Measurements from ENCODE around the gene ADD3. TPM values are rescaled to one million over a fixed set of nuclear protein-coding genes. Genes with fewer than 3 reads are reported as not detected.

Gene ADD3
- total RNA-seq, 1 donor: 536 TPM

DNA sequence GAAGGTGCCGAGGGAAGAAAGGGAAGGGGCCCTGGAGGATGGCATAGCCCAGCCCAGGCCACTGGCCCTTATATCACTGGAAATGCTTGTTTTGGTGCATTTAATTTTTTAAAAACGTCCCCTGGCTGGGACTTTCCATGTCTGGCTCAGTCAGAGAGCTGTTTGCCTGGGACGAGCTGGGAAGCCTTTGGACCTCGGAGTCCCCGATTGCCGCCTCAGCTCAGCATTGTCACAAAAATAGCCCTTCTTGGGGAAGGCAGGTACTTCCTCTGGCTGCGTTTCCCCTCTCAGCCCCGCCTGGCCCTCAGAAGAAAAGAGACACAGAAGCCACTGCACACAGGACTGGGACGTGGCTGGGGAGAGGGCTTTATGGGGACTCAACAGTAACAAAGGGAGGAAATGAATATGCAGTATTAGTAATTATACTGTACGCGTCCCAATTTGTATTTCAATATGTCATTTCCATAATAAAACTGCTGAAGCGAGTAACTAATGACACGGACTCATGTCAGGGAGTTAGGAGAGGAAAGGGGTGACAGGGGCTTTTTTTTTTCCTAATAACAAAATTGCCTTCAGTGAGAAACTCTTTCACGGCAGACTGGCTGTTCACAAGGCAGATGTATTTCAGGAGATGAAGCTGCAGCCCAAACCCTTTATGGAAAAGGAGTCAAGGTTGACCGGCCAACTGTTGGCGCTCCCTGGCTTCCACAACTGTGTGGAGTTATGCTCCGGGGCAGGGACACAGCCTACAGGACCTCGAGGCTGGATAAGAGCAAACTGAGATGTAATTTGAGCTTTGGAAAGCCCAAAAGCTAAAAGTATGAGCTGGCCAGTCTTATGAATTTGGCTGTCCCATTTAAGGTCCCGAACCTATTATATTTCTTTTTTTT is 168.6 kb downstream of the ADD3 start:
- Histone ChIP-seq H3K9me3 (ENCODE audit: low read depth, low read length) (no peaks in the 10 kb centered on the region), H3K27me3 (ENCODE audit: insufficient read depth, low read length) (peaks cover 28% of the 10 kb centered on the region), H3K4me3 (ENCODE audit: low read length) (no peak overlapping the region), H3K4me1 (ENCODE audit: insufficient read depth, low read length) (peaks cover 9% of the 10 kb centered on the region)

- Histone ChIP-seq H3K4me3 (ENCODE audit: low read length) (no peak overlapping the region), H3K9me3 (ENCODE audit: low read depth, low read length) (no peaks in the 10 kb centered on the region), H3K27me3 (ENCODE audit: insufficient read depth, low read length) (peaks cover 14% of the 10 kb centered on the region), H3K4me1 (ENCODE audit: insufficient read depth, low read length) (peaks cover 9% of the 10 kb centered on the region)
These were observed 171.4 kb downstream of the ADD3 start for GRCh38 chr10:110179220-110179619.

GRCh38 chr10:110181451-110181850 is 173.7 kb downstream of the ADD3 start:
- Histone ChIP-seq H3K27me3 (ENCODE audit: insufficient read depth, low read length) (peaks cover 11% of the 10 kb centered on the region), H3K4me3 (ENCODE audit: low read length) (no peak overlapping the region), H3K4me1 (ENCODE audit: insufficient read depth, low read length) (peaks cover 3% of the 10 kb centered on the region), H3K9me3 (ENCODE audit: low read depth, low read length) (no peaks in the 10 kb centered on the region)

DNA sequence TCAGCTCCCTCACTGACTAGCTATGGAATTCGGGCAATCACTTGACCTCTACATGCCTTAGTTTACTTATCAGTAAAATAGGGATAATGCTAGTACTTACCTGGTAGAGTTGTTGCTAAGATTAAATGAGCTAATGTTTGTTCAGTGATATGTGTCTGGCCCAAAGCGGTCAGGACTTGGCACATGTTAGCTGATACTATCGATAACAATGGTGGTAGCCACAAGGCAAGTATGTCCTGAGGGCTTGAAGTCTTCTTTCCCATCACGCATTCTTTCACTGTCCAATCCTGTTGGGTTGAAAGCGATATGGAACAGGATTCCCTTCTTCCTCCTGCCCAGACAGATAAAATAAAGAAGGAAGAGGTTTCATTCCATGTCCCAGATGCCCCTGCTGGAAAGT is 174.1 kb downstream of the ADD3 start:
- H3K4me3 ChIP-seq (ENCODE audit: low read length): no peak overlapping the region
- H3K4me1 ChIP-seq (ENCODE audit: insufficient read depth, low read length): no peaks in the 10 kb centered on the region
- H3K27me3 ChIP-seq (ENCODE audit: insufficient read depth, low read length): peaks cover 8% of the 10 kb centered on the region
- H3K9me3 ChIP-seq (ENCODE audit: low read depth, low read length): no peaks in the 10 kb centered on the region

DNA sequence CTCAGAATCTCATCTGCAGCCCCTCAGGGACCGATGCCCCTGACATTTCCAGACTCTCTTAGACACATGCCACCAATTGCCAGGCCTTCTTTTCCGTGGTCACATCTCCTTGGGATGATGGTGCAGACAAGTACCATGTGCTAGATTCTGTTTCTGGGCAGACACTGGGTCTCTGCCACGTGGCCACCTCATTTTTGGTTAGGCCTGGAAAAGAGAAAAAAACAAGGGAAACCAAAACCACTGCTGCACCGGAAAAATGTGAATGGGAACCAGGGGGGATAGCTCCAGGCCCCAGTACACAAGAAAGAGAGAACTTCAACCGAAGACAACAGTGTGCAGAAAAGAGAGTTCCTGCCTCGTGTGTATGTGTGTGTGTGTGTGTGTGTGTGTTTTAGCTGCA is 176.6 kb downstream of the ADD3 start:
- Histone ChIP-seq H3K27me3 (ENCODE audit: insufficient read depth, low read length) (peaks cover 6% of the 10 kb centered on the region), H3K9me3 (ENCODE audit: low read depth, low read length) (no peaks in the 10 kb centered on the region), H3K4me1 (ENCODE audit: insufficient read depth, low read length) (no peaks in the 10 kb centered on the region), H3K4me3 (ENCODE audit: low read length) (no peak overlapping the region)

Other genes starting within 250 kb of the ADD3 start
- gene XPNPEP1, start 84.5 kb upstream of the ADD3 start, total RNA-seq: 99.7 TPM
- 75.7 TPM for gene MXI1, start 199.6 kb downstream of the ADD3 start, total RNA-seq

Measured in mononuclear cell (primary cell).